Esophagus squamous epithelium (tissue), 4 donors: ENCODE data around the gene SORL1.

ENCODE experiments used
- CTCF ChIP-seq, 6 experiments: fragments of 450-650 bp in 4 of 6; fragments of 200-600 bp in 2 of 6; sonication (generic) in 2 of 6; IDR thresholded peaks; one replicate each; pipeline ENCODE4 v1.5.1; 2016 to 2019; ENCODE audit warnings: antibody characterized with exemption in 6 of 6, mild to moderate bottlenecking in 4 of 6, moderate library complexity in 4 of 6
- POLR2A ChIP-seq, 4 donors: fragments of 450-650 bp; IDR thresholded peaks; one replicate each; pipeline ENCODE4 v1.6.1; 2017; ENCODE audit warnings: antibody characterized with exemption in 4 of 4, mild to moderate bottlenecking in 4 of 4, moderate library complexity in 3 of 4

GRCh38 chr11:121575250-121575962 lies 123.3 kb downstream of the SORL1 start:
- TF ChIP-seq CTCF (IDR thresholded peaks at IDR 0.05) (no peak), POLR2A (IDR thresholded peaks at IDR 0.05) (no peak)
